Measurements from ENCODE around the gene TARP.

DNA sequence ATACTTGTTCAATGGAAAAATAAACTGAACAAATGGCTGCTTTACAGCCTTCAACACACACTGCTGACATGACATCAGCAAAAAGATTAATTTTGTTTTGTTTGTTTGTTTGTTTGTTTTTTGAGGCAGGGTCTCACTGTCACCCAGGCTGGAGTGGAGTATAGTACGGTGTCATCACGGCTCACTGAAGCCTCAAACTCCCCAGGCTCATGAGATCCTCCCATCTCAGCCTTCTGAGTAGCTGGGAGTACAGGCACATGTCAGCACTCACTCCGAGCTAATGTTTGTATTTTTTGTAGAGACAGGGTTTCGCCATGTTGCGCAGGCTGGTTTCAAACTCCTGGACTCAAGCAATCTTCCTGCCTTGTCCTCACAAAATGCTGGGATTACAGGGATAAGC lies 10.9 kb downstream of the TARP start:
- TF ChIP-seq ATF3 (IDR thresholded peaks at IDR 0.05) (no peak), RAD21 (IDR thresholded peaks at IDR 0.05) (no peak), FOXA1 (IDR thresholded peaks at IDR 0.05) (no peak), GABPA (IDR thresholded peaks at IDR 0.05 in 1 of 2, conservative IDR thresholded peaks at IDR 0.05 in 1 of 2) (no peak), MAX (IDR thresholded peaks at IDR 0.05) (no peak)
- TF ChIP-seq, protein P1, sequence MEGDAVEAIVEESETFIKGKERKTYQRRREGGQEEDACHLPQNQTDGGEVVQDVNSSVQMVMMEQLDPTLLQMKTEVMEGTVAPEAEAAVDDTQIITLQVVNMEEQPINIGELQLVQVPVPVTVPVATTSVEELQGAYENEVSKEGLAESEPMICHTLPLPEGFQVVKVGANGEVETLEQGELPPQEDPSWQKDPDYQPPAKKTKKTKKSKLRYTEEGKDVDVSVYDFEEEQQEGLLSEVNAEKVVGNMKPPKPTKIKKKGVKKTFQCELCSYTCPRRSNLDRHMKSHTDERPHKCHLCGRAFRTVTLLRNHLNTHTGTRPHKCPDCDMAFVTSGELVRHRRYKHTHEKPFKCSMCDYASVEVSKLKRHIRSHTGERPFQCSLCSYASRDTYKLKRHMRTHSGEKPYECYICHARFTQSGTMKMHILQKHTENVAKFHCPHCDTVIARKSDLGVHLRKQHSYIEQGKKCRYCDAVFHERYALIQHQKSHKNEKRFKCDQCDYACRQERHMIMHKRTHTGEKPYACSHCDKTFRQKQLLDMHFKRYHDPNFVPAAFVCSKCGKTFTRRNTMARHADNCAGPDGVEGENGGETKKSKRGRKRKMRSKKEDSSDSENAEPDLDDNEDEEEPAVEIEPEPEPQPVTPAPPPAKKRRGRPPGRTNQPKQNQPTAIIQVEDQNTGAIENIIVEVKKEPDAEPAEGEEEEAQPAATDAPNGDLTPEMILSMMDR (IDR thresholded peaks at IDR 0.05; ENCODE audit: low read depth, low read length, missing input control) = no peak
